HFF-Myc (cell line): ENCODE data around the gene ZNF630.
"Not testable (repeated sequence)": the region's sequence is repeated elsewhere in the genome, so short reads cannot be mapped to it uniquely, and the experiment has no call there.

Experiments
- DNase-seq: peaks from one replicate; pipeline ENCODE4 v3.0.0-alpha.2; 2011; ENCODE audit warnings: low read depth; ENCODE audit errors: extremely low read depth
- H3K4me3 ChIP-seq: replicated peaks from 2 replicates; pipeline ENCODE4 v1.5.1; 2011; ENCODE audit warnings: low read depth, mild to moderate bottlenecking, control low read depth, low read length
- TF ChIP-seq, protein P1 (sequence below): IDR thresholded peaks from 2 replicates; pipeline ENCODE4 v1.5.1; 2012; ENCODE audit warnings: mild to moderate bottlenecking, low read depth, low read length, control low read depth; ENCODE audit errors: missing control alignments

The ZNF630 gene

DNA sequence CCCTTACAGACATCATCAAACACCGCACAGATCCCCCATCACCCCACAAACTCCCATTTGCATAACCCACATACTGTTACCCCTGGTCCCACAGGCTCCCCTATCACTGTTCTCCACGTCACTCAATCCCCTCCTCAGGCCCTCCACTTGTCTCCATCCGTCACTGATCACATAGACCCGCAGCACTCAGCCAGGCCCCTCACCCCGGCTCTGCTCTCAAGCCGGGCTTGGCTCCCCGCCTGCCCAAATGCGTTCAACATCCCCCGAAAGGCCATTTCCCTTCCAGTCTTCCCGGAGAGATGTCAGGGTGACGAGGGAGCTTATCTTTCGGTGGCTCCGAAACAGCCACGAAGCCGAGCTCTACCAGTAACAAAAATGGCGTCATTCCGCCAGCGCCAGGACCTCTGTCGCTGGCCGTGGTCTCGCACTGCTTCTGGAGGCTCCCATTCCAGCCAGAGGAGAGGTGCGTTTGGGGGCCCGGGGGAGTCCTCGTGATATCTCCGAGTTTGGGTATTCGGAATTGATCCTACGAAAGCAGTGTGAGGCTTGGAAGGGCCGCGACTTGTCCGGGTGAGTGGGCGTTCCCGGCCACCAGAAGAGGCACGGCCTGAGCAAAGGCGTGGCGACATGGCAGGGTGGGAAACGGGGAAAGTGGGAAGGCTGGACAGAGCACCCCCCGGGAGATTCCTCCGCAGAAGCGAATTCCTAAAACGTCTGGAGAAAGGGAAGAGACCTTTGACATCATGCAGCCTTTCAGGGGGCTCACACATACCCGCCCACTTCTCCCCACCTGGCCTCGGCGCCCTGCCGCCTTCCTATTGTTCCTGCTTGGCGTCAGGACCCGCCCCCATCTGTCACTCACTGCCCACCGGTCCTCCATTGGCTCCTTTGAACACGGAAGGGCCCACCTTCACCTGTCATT is at the start of gene ZNF630:
TSS of gene ZNF630 (minus strand) at position 577 of the 922 bp plus-strand sequence. CDS start 4,754 bp downstream, outside the sequence.
- no peak for DNase-seq
- TF ChIP-seq, protein P1, sequence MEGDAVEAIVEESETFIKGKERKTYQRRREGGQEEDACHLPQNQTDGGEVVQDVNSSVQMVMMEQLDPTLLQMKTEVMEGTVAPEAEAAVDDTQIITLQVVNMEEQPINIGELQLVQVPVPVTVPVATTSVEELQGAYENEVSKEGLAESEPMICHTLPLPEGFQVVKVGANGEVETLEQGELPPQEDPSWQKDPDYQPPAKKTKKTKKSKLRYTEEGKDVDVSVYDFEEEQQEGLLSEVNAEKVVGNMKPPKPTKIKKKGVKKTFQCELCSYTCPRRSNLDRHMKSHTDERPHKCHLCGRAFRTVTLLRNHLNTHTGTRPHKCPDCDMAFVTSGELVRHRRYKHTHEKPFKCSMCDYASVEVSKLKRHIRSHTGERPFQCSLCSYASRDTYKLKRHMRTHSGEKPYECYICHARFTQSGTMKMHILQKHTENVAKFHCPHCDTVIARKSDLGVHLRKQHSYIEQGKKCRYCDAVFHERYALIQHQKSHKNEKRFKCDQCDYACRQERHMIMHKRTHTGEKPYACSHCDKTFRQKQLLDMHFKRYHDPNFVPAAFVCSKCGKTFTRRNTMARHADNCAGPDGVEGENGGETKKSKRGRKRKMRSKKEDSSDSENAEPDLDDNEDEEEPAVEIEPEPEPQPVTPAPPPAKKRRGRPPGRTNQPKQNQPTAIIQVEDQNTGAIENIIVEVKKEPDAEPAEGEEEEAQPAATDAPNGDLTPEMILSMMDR, result no peak
- H3K4me3 ChIP-seq, result peak within 1 kb of the TSS; percentile 49

DNA sequence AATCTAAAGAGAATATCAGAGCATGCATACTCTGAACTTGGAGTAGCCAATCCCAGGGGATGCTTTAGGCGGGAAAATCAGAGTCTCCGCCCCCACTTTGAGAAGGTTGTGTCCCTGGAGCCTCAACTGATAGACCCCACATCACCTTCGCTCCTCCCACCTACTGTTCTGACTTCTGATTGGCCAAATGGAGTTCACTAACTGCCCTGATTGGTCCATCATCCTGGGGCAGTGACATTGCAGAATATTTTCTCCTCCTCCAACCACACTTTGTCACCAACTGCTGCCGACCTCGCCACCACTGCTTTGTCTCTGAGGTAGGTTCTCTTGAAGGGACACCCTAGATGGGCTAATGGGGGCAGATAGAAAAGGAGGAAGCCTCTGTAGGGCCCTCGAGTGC is 36.3 kb upstream of the ZNF630 start:
- DNase-seq, result no peak
- TF ChIP-seq, protein P1, result no peak
- no peak overlapping the region for H3K4me3 ChIP-seq

DNA sequence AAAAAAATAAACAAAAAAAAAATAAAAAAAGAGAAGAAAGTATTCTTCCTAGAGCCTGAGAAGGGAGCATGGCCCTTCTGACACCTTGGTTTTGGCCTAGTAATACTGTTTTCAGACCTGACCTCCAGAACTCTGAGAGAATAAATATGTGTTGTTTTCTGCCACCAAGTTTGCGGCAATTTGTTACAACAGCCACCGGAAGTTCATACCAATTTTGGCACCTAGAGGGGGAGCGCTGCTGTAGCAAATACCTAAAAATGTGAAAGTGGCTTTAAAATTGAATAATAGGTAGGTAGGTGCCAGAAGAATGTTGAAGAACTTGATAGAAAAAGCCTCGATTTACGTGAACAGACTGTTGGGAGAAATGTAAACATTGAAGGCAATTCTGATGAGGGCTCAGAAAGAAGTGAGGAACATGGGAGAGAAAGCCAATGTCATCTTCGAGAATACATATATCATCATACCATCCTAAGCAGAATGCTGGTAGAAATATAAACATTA is 31.5 kb upstream of the ZNF630 start:
- no peak for DNase-seq
- TF ChIP-seq, protein P1, result no peak
- H3K4me3 ChIP-seq, result no peak overlapping the region

DNA sequence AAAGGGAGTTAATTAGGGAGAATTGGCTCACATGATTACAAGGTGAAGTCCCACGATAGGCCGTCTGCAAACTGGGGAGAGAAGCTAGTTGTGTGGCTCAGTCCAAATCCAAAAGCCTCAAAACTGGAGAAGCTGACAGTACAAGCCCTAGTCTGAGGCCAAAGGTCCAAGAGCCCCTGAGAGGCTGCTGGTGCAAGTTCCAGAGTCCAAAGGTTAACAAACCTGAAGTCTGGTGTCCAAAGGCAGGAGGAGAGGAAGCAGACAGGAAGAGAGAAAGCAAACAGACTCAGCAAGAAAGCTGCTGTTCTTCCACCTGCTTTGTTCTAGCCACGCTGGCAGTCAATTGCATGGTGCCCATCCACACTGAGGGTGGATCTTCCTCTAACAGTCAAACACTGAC is 30.0 kb upstream of the ZNF630 start:
- no peak overlapping the region for H3K4me3 ChIP-seq
- DNase-seq, result no peak
- TF ChIP-seq, protein P1, result no peak

DNA sequence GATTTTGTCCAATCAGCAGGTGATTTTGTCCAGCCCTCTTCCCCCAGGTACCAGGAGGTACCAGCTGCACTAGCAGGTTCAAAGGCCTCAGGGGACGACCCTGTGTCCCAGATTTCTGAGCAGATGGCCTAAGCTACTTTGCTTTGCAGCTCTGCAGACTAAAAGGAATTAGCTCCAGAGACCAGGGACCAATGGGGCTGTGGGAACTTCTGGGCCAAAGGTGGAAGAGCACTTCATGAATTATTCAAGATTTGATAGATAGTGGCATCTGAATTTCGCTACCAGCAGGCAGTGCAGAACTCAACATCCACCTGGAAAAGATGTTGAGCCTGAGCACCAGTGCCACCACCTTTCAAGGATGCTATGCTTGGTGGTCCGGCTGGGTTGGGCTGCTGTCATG is 21.1 kb upstream of the ZNF630 start:
- not testable (repeated sequence) for DNase-seq, H3K4me3 ChIP-seq

DNA sequence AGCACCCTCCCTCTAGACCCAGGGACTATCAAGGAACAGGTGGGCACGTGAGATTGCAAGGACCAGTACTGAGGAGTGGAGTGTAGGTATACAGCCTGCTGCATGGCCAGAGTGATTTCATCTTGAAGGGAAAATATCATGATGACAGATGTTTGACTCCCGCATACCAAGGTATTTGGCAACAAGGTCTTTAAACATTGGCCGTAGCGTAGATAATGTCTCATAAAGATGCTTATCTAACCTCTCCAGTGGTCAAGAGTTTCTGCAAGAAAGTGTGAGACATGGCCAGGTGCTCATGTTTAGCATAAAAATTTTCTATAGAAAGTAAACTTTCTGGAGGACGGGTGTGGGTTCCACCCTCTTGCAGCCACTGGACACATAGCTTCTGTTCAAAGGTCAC is 18.7 kb upstream of the ZNF630 start:
- no peak for DNase-seq
- TF ChIP-seq, protein P1, result no peak
- no peak overlapping the region for H3K4me3 ChIP-seq

DNA sequence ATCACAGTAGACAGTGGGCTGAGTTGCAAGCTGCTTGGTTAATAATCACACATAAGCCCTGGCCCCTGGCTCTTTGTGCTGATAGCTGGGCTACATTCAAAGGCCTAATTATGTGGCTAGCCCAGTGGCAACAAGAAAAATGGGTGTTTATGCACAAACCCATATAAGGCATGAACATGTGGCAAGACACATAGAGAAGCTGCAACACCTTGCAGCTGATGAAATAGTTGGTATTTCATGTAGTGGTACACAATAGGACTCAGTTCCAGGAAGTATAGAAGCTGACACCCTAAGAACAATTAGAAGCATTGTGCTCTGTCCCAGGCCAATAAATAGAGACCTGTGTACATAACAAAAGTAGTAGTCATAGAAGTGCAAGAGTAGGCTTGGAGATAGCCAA is 14.6 kb upstream of the ZNF630 start:
- no peak overlapping the region for H3K4me3 ChIP-seq
- TF ChIP-seq, protein P1, result no peak
- no peak for DNase-seq
